Sigmoid colon (tissue), 3 donors: ENCODE measurements around the gene CREB3.
A peak's percentile ranks its signal among the peaks of the same experiment; 100 is the strongest.

Experiments
- CTCF ChIP-seq, 4 experiments: fragments of 450-650 bp in 3 of 4; fragments of 200-600 bp in 1 of 4; IDR thresholded peaks; one replicate each; pipeline ENCODE4 v1.5.1; 2016 to 2019; ENCODE audit warnings: antibody characterized with exemption in 4 of 4, mild to moderate bottlenecking in 3 of 4, moderate library complexity in 2 of 4
- POLR2A ChIP-seq, 2 donors: fragments of 450-650 bp; IDR thresholded peaks; one replicate each; pipeline ENCODE4 v1.6.1; 2016; ENCODE audit warnings: antibody characterized with exemption in 2 of 2, mild to moderate bottlenecking in 2 of 2, moderate library complexity in 2 of 2

DNA sequence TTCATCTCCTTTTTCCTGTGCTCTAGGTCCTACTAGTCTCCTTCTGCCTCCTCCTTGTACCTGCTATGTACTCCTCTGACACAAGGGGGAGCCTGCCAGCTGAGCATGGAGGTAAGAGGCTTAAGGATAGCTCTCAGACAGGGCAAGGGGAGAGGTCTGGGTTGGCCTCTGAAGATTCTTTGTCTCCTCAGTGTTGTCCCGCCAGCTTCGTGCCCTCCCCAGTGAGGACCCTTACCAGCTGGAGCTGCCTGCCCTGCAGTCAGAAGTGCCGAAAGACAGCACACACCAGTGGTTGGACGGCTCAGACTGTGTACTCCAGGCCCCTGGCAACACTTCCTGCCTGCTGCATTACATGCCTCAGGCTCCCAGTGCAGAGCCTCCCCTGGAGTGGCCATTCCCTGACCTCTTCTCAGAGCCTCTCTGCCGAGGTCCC, 3.8 kb downstream of the CREB3 start:
- peak; percentile 63 to 74 (median 66) for TF ChIP-seq CTCF (IDR thresholded peaks at IDR 0.05)
- no peak for TF ChIP-seq POLR2A (IDR thresholded peaks at IDR 0.05)
